GM19025 (cell line): ENCODE measurements around the gene OPN4.

Experiments used
- ATAC-seq: cut with Tn5 transposase; IDR thresholded peaks from one replicate; pipeline ENCODE4 v1.9.1; 2021; ENCODE audit warnings: mild to moderate bottlenecking, low read depth, moderate library complexity; ENCODE audit not compliant: unreplicated experiment

OPN4 gene

GRCh38 chr10:86693721-86694369 is 39.5 kb downstream of the OPN4 start:
- no peak for ATAC-seq

- ATAC-seq: no peak
Measured at GRCh38 chr10:86698207-86698940, 44.0 kb downstream of the OPN4 start.

DNA sequence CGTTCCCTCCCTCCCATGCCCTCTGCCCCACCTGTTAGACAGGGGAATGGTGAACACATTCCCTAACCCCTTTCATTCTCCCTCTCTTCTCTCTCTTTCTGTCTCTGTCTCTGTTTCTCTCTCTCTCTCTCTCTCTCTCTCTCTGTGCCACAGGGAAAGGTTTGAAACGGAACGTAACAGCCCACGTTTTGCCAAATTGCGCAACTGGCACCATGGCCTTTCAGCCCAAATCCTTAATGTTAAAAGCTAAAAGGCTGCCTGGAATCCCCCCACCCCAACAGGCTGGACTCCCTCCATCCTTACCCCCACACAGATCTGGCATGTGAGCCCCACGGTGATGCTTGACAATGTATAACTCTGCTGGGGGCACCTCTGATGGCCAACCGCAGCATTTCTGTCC is 44.8 kb downstream of the OPN4 start:
- no peak for ATAC-seq

DNA sequence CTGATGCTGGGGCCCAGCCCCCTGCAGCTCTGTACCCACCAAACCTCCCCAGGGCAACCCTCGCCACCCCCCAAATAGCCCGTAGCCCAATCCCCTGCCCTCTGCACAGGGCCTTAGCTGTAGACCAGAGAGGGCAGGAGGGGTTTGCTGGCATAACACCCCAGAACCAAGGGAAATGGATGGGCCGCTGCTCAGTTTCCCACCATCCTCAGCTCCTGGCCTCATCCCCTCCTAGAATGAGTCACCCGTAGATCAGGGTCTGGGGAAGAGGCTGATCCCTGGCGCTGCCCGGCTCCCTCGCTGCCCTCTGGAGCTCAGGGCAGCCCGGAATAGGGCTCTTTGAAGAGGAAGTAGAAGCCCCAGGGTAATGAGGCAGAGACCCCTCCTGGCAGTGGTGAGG is 45.2 kb downstream of the OPN4 start:
- ATAC-seq: no peak

GRCh38 chr10:86699991-86700840 is 45.9 kb downstream of the OPN4 start:
- no peak for ATAC-seq

DNA sequence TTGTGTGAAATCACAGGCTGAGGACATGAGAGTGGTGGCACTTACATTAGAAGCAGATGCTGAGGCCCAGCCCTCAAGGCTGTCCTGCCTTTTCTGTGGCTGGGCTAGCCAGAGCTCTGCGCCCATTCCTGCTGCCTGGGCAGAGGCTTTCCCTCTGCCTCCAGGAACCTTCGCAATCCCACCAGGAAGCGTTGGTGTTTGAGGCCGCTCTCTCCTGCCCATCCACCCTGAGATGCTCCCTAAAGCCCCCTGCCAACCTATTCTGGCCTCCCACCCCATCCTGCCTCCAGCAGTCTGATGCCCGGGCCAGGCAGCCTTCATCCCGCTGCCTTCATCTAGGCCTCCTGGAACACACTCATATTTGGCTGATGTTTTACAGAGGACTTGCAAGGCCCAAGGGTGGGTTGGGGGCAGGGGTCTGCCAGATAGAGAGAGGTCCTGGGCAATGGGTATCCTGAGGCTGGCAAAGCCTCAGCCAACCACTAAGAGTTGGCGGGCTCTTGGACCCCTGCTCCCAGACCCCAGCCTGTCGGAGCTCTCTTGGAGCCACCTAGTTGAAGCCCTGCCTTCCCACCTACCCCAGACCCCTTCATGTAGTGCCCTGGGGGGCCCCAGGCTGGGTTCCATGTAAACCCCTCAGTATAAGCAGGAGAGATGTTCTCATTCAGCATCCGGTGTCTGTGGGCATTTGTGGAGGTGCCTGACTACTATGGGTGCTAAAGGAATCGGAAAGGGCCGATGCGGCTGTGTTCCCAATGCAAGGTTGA is 46.7 kb downstream of the OPN4 start:
- ATAC-seq: no peak

- no peak for ATAC-seq
Measured at GRCh38 chr10:86703176-86703575, 48.8 kb downstream of the OPN4 start.

- no peak for ATAC-seq
Measured at GRCh38 chr10:86705139-86705538, 50.8 kb downstream of the OPN4 start.

DNA sequence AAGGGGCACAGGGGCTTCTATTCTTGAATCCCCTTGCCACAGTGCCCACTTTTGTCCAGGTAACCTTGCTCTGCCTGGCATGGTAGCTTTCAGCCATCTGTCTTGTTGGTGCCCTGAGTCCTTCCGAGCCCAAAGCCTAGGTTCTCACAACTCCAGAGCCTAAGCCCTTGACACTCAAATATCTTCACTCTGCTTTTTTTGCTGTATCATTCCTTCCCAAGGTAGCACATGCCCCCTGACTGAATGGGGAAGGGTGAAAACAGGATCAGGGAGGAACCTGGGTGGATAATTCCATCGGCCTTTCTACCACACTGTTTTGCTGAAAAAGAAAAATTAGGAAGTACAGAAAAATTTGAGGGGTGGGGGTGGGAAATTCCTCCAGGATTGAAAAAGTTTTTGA is 51.6 kb downstream of the OPN4 start:
- ATAC-seq: no peak

DNA sequence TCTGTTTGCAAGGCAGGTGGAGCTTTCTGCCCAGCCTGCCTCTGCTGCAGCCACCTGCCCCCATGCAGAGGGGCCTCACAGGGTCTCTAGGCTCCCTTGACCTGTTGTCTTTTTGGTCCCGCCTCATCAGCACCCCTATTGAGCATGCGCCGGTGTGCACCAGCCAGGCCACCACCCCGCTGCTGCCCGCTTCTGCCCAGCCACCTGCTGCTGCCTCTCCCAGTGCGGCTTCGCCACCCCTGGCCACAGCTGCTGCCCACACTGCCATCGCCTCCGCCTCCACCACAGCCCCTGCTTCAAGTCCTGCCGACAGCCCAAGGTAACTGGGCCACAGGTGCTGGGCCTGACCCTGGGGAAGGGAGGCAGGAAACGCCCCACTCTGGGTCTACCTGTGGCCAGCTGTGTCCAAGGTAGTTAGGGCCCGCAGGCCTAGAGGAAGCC is 52.1 kb downstream of the OPN4 start:
- no peak for ATAC-seq

DNA sequence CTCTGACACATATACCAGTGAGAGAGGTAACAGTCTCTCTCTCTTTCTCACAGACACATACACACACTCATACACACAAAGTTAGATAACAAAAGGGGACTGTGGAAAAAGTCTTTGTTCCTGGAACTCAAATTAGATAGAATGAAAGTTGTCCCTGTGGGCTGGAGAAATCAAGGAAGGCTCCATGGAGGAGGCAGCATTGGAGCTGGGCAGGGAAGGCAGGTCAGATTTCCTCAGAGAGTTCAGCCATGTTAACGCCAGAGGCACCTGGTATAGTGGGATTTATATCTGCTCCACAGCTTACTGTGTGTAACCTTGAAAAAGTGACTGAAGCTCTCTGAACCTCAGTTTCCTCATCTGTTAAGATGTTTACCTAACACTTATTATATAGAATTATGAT is 52.6 kb downstream of the OPN4 start:
- no peak for ATAC-seq

GRCh38 chr10:86707505-86707904 is 53.2 kb downstream of the OPN4 start:
- ATAC-seq: no peak

DNA sequence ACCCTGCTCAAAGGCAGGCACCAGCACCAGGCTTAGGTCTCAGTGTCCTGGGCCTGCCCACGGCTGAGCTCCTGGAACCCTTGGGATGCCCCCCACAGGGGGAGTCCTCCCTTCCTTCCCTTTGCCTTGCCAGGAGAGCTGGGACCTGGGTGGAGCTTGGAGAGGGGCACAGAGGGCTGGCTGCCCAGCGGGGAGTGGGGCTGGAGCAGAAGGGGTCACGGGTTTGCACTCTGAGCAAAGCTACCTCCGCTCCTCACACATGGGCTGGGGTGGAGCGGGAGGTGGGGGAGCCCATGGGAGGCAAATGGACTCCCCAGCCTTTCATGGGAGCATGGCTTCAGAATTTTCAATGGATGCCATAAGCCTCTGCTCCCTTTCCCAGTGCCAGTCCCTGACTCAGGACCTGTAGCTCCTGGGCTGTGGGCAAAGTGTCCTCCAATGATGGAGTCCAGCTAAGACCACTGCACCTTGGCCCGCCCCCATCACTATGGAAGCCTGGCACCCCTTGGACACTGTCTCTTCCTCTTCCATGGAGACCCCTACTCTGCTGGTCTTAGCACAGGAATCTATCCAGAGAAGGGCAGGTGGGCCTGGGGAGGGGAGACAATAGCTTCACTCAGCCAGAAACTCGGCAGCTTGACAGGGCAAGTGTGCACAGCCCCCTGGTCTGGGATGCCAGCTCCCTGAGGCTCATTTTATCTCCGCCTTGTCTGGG is 53.9 kb downstream of the OPN4 start:
- no peak for ATAC-seq

- no peak for ATAC-seq
Measured at GRCh38 chr10:86708783-86709380, 54.5 kb downstream of the OPN4 start.

DNA sequence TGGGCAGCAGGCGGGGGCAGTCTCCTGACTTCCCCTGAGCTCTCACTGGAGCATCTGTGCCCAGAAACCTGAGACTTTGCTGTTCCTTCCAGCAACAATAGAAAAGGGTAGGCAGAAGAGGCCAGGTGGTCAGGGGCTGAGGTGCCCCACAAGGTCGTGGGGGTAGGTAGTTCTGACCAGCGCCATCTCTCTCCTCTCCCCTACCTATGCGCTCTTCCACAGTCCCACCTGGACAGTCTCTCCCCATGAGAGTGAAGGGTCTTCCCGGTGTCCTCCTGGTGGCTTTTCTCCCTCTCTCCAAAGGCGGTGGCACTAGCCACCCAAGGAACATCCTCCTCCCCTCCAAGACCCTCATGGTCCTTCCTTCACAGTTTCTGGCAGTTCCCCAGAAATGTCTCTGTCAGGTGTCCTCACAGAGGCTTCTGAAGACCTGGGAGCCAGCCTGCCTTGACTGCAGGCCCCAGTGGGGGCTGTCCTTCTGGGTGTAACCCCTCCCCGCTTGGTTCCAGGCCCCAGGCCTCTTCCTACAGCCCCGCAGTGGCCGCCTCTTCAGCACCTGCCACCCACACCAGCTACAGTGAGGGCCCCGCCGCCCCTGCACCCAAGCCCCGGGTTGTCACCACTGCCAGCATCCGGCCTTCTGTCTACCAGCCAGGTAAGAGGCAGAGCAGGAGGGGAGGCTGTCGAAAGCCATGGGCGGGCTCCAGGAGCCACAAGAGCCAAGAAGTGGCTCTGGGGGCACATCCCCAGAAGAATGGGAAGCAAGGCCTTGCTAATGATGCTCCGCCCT is 55.2 kb downstream of the OPN4 start:
- ATAC-seq: no peak

GRCh38 chr10:86710987-86711512 is 56.7 kb downstream of the OPN4 start:
- ATAC-seq: peak; percentile 89

DNA sequence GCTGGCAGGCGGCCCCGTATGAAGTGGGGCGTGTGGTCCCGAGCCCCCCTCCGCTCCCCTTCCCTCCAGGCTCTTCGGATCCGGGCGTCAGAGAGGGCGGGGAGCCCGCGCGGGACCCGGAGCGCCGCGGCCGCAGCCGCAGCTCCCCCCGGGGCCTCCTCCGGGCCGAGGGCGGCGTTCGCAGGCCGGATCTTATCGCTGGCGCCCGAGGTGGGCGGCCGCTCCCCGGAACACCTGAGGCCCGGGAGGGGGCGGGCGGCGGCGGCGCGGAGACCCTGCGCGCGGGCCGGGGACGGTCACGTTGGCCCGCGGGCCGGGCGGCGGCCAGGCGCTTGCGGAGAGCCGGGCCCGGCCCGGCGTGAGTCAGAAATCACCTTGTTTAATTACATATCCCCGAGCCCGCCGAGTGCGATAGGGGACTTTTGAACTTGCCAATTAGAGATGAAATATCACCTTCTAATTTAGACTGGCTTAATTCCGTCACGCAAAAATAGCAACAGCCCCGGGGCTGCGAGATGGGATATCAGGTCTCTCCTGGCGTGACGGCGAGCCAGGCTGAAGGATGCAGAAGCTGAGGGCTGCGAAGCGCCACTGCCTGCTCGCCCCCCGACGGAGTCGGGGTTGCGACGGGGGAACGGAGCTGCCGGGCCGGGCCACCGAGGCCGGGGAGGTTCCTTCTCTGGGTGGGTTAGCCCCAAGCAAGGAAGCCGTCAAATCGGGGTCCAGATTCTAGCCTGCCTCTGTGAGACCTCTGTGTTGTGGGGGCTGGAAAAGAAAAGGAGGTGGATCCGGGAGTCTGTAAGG is 57.4 kb downstream of the OPN4 start:
- peak; percentile 47 for ATAC-seq

DNA sequence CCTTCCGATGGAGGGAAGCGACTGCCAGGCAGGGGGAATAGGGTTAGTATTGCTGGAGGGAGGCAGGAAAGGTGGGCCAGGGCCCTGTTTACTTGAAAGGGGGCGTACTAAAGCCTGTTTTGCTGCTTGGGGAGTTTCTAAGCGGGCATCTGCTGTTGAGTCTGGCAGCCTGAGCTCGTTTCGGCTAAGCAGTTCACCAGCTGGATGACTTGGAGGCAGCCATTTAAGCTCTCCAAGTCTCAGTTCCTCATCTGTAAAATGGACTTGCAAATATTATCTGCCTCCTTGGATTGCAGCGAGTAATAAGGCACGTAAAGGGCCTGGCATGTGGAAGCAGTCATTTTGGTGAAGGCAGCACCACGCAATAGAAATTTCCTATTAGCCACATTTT is 58.0 kb downstream of the OPN4 start:
- no peak for ATAC-seq
